Caco-2 (cell line): ENCODE data around the gene BPIFB6. TPM values are rescaled to one million over a fixed set of nuclear protein-coding genes. Genes with fewer than 3 reads are reported as not detected.

Experiments used
- BruUV-seq: library from RNA; stranded (reverse); fragments of 400-500 nt; replicated peaks from 2 replicates; lab custom pipeline; 2021; lab: Mats Ljungman, UMichigan
- CTCF ChIA-PET: fragments of 300-600 bp; sonication (Branson Sonifier 250); formaldehyde crosslinking; loops from one replicate; lab custom pipeline; 2022; ENCODE audit warnings: antibody characterized with exemption; lab: Charles Lee
- POLR2A ChIA-PET: fragments of 300-600 bp; sonication (Branson Sonifier 250); formaldehyde crosslinking; loops from one replicate; lab custom pipeline; 2022; ENCODE audit warnings: antibody characterized with exemption; lab: Charles Lee
- DNase-seq, 2 experiments: peaks; one replicate each; pipeline versions ENCODE4 v3.0.0 to v3.0.0-alpha.2; 2020 to 2022
- H3K27me3 ChIP-seq: replicated peaks from 2 replicates; pipeline ENCODE4 v1.6.0; 2011; ENCODE audit warnings: low read length; ENCODE audit not compliant: control insufficient read depth, insufficient read depth
- H3K36me3 ChIP-seq: 2 replicates; pipeline ENCODE4 v1.5.1; 2011; ENCODE audit warnings: low read length; ENCODE audit not compliant: control insufficient read depth, insufficient read depth
- H3K4me1 ChIP-seq: fragments of 250-450 bp; sonication (Bioruptor Pico); 2 replicates; pipeline ENCODE4 v1.5.1; 2020; ENCODE audit warnings: mild to moderate bottlenecking
- H3K4me3 ChIP-seq: 2 replicates; pipeline ENCODE4 v1.5.1; 2011; ENCODE audit warnings: low read depth, mild to moderate bottlenecking, control low read depth, low read length
- H3K9me3 ChIP-seq: fragments of 250-450 bp; sonication (Bioruptor Pico); 2 replicates; pipeline ENCODE4 v1.5.1; 2020; ENCODE audit warnings: mild to moderate bottlenecking, moderate library complexity
- H3K27ac Mint-ChIP-seq: one replicate; pipeline ENCODE4 v1.8.0; 2022; ENCODE audit warnings: mixed read lengths; ENCODE audit not compliant: unreplicated experiment
- H3K27me3 Mint-ChIP-seq: one replicate; pipeline ENCODE4 v1.8.0; 2022; ENCODE audit warnings: mixed read lengths; ENCODE audit not compliant: insufficient read depth, unreplicated experiment
- H3K36me3 Mint-ChIP-seq: one replicate; pipeline ENCODE4 v1.8.0; 2022; ENCODE audit warnings: mild to moderate bottlenecking, mixed read lengths; ENCODE audit not compliant: insufficient read depth, unreplicated experiment
- H3K4me1 Mint-ChIP-seq: one replicate; pipeline ENCODE4 v1.8.0; 2022; ENCODE audit warnings: low read depth, mixed read lengths; ENCODE audit not compliant: unreplicated experiment
- H3K4me3 Mint-ChIP-seq: one replicate; pipeline ENCODE4 v1.8.0; 2022; ENCODE audit warnings: mild to moderate bottlenecking, moderate library complexity, mixed read lengths; ENCODE audit not compliant: unreplicated experiment
- H3K9me3 Mint-ChIP-seq: one replicate; pipeline ENCODE4 v1.8.0; 2022; ENCODE audit warnings: mixed read lengths; ENCODE audit not compliant: unreplicated experiment
- CTCF ChIP-seq, 2 experiments: fragments of 200-600 bp in 1 of 2; IDR thresholded peaks; 1 replicate in 1 of 2; 2 replicates in 1 of 2; pipeline versions ENCODE4 v1.5.1 to v1.8.0; 2011 to 2022; ENCODE audit warnings: antibody characterized with exemption in 1 of 2, control low read depth in 1 of 2, inconsistent platforms in 1 of 2, low read depth in 1 of 2, low read length in 1 of 2, mild to moderate bottlenecking in 1 of 2, moderate library complexity in 1 of 2; ENCODE audit not compliant: insufficient read depth in 1 of 2, severe bottlenecking in 1 of 2, unreplicated experiment in 1 of 2
- intact Hi-C: fragments of 100-400 bp; cut with micrococcal nuclease; formaldehyde crosslinking; loops from one replicate; pipeline ENCODE4 v1.10.0; 2022; ENCODE audit not compliant: unreplicated experiment
- total RNA-seq: library from RNA; stranded (reverse); gene quantifications from 2 replicates; pipeline ENCODE4 v1.2.3, GENCODE V29; 2022

BPIFB6 gene
- total RNA-seq, 1 experiment from 2014 or later: not detected

GRCh38 chr20:33019465-33020277 is 11.8 kb upstream of the BPIFB6 start:
- Histone ChIP-seq H3K36me3 (no peaks in the 10 kb centered on the region), H3K9me3 (no peaks in the 10 kb centered on the region), H3K4me3 (no peak overlapping the region), H3K4me1 (no peaks in the 10 kb centered on the region), H3K27me3 (peaks cover 4% of the 10 kb centered on the region)
- intact Hi-C loops: no loop called here
- Mint-ChIP-seq H3K4me3 (no peak overlapping the region), H3K9me3 (no peaks in the 10 kb centered on the region), H3K27me3 (peaks cover 30% of the 10 kb centered on the region), H3K36me3 (no peaks in the 10 kb centered on the region), H3K27ac (no peak overlapping the region), H3K4me1 (no peaks in the 10 kb centered on the region)
- POLR2A ChIA-PET: no interaction called here
- CTCF ChIA-PET: interaction anchor here (0.6 kb wide), 1 partner anchor 111 kb away, joined by 3 read pairs; no protein-coding TSS in a partner anchor
- DNase-seq: no peak
- no peak for TF ChIP-seq CTCF (IDR thresholded peaks at IDR 0.05; ENCODE audit: insufficient read depth in 1 of 2, low read depth in 1 of 2, low read length in 1 of 2, severe bottlenecking in 1 of 2, unreplicated experiment in 1 of 2)
- no TSS peak for BruUV-seq

- Mint-ChIP-seq H3K4me3 (no peak overlapping the region), H3K9me3 (no peaks in the 10 kb centered on the region), H3K36me3 (no peaks in the 10 kb centered on the region), H3K27ac (no peak overlapping the region), H3K4me1 (no peaks in the 10 kb centered on the region), H3K27me3 (peaks cover 23% of the 10 kb centered on the region)
- Histone ChIP-seq H3K36me3 (no peaks in the 10 kb centered on the region), H3K27me3 (peaks cover 4% of the 10 kb centered on the region), H3K4me1 (no peaks in the 10 kb centered on the region), H3K9me3 (no peaks in the 10 kb centered on the region), H3K4me3 (no peak overlapping the region)
- ChIA-PET CTCF (interaction anchor here (0.6 kb wide), 1 partner anchor 111 kb away, joined by 3 read pairs; no protein-coding TSS in a partner anchor), POLR2A (no interaction called here)
- TF ChIP-seq CTCF (IDR thresholded peaks at IDR 0.05; ENCODE audit: insufficient read depth in 1 of 2, low read depth in 1 of 2, low read length in 1 of 2, severe bottlenecking in 1 of 2, unreplicated experiment in 1 of 2): no peak
- no peak for DNase-seq
- intact Hi-C loops: no loop called here
- no TSS peak for BruUV-seq
These were observed 10.9 kb upstream of the BPIFB6 start for GRCh38 chr20:33020278-33021161.

- no peaks in the 10 kb centered on the region for H3K36me3 Mint-ChIP-seq
- TF ChIP-seq CTCF (IDR thresholded peaks at IDR 0.05; ENCODE audit: insufficient read depth in 1 of 2, low read depth in 1 of 2, low read length in 1 of 2, severe bottlenecking in 1 of 2, unreplicated experiment in 1 of 2): no peak
- CTCF ChIA-PET: no interaction called here
These were observed 9.6 kb upstream of the BPIFB6 start for GRCh38 chr20:33021879-33022278.

More at GRCh38 chr20:33021879-33022278, 9.6 kb upstream of the BPIFB6 start:
- DNase-seq: no peak
- Mint-ChIP-seq H3K27me3 (peaks cover 13% of the 10 kb centered on the region), H3K4me1 (no peaks in the 10 kb centered on the region), H3K9me3 (no peaks in the 10 kb centered on the region), H3K4me3 (no peak overlapping the region), H3K27ac (no peak overlapping the region)
- no peaks in the 10 kb centered on the region for H3K4me1 ChIP-seq
- no peak overlapping the region for H3K4me3 ChIP-seq
- intact Hi-C loops: no loop called here
- H3K9me3 ChIP-seq: no peaks in the 10 kb centered on the region
- POLR2A ChIA-PET: no interaction called here
- no TSS peak for BruUV-seq
- H3K36me3 ChIP-seq: no peaks in the 10 kb centered on the region
- H3K27me3 ChIP-seq: peaks cover 2% of the 10 kb centered on the region
